Activated naive CD4-positive, alpha-beta T cell treated with anti-CD3 and anti-CD28 coated beads, Interleukin-2, amount 50 U/mL, for 72 hours (primary cell): Measurements from ENCODE around the gene GSDME. TPM values are rescaled to one million over a fixed set of nuclear protein-coding genes. Genes with fewer than 3 reads are reported as not detected.
A peak's percentile ranks its signal among the peaks of the same experiment; 100 is the strongest.
"Not testable (repeated sequence)": the region's sequence is repeated elsewhere in the genome, so short reads cannot be mapped to it uniquely, and the experiment has no call there.

ENCODE experiments used
- ATAC-seq, 2 donors: fragments of 150-1000 bp; cut with Tn5 transposase; 2 replicates each; pipeline ENCODE4 v1.10.0; 2021; ENCODE audit warnings: mild to moderate bottlenecking in 2 of 2, moderate library complexity in 2 of 2
- DNase-seq, 2 donors: peaks; one replicate each; pipeline ENCODE4 v3.0.0; 2021 to 2022; ENCODE audit warnings: low spot score in 2 of 2
- H3K27ac Mint-ChIP-seq, 2 donors: one replicate each; pipeline ENCODE4 v1.8.0; 2022; ENCODE audit warnings: mild to moderate bottlenecking in 2 of 2, mixed read lengths in 2 of 2
- H3K36me3 Mint-ChIP-seq, 2 donors: one replicate each; pipeline ENCODE4 v1.8.0; 2022; ENCODE audit warnings: mixed read lengths in 2 of 2
- H3K9me3 Mint-ChIP-seq, 2 donors: one replicate each; pipeline ENCODE4 v1.8.0; 2022; ENCODE audit warnings: mixed read lengths in 2 of 2
- total RNA-seq, 2 donors: library from RNA; stranded (reverse); gene quantifications; one replicate each; pipeline ENCODE4 v1.2.3, GENCODE V29; 2022

GSDME gene
- total RNA-seq, 2 donors from 2014 or later: 3.2 to 6.0 TPM

GRCh38 chr7:24755541-24756407 lies 1.5 kb downstream of the GSDME start:
- DNase-seq (peak in 1 of 2 donors; percentile 29), ATAC-seq (peak; percentile 83 to 88)
- Mint-ChIP-seq H3K27ac (peak overlapping the region; percentile 87 to 92), H3K9me3 (peaks cover 0 to 3% of the 10 kb centered on the region in 2 donors), H3K36me3 (peaks cover 4 to 5% of the 10 kb centered on the region in 2 donors)

GRCh38 chr7:24754906-24755506 lies 2.3 kb downstream of the GSDME start:
- peak overlapping the region; percentile 87 to 92 for H3K27ac Mint-ChIP-seq
- DNase-seq (no peak), ATAC-seq (no peak)
- H3K9me3 Mint-ChIP-seq: peaks cover 0 to 3% of the 10 kb centered on the region in 2 donors
- peaks cover 4 to 5% of the 10 kb centered on the region in 2 donors for H3K36me3 Mint-ChIP-seq

DNA sequence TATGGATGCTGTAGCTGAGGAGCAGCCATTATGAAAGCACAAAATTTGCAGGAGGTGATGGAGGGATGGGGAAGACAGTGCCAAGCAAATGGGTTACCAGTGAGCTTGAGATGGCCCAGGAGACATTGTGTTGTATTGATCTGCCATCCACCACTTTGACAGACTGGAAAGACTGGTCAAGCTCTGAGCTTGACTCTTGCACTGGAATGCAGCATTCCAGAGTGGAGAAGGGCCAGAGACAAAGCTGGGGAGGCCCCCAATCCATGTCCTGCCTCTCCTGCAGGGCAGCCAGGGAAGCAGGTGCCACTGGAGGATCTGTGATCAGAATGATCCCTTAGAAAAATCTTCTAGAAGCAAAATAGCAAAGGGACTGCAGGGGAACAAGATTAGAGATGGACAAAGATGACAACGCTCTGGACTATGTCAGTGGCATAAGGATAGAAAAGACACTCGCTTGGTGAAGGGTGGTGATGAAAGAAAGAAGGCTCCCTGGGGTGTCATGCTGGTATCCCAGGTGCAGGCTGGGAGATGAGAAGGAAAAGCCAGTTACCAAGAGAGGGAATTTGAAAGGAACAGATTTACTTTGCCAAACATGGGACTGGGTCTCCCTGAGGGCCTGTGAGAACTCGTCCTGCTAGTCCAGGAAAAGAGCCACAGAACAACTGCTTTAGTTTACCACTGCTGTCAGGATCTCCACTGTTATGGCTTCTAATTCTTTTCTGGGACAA lies 5.0 kb downstream of the GSDME start:
- H3K27ac Mint-ChIP-seq: no peak overlapping the region
- ATAC-seq (no peak), DNase-seq (no peak)
- peaks cover 0 to 4% of the 10 kb centered on the region in 2 donors for H3K36me3 Mint-ChIP-seq
- H3K9me3 Mint-ChIP-seq: peaks cover 0 to 3% of the 10 kb centered on the region in 2 donors

GRCh38 chr7:24751484-24751883 lies 5.8 kb downstream of the GSDME start:
- no peak for ATAC-seq
- no peak for DNase-seq

GRCh38 chr7:24750441-24751055 lies 6.7 kb downstream of the GSDME start:
- DNase-seq (no peak), ATAC-seq (no peak)
- Mint-ChIP-seq H3K36me3 (peaks cover 0 to 4% of the 10 kb centered on the region in 2 donors), H3K27ac (no peak overlapping the region), H3K9me3 (peaks cover 0 to 3% of the 10 kb centered on the region in 2 donors)

More at GRCh38 chr7:24751484-24751883, 5.8 kb downstream of the GSDME start:
- peaks cover 0 to 4% of the 10 kb centered on the region in 2 donors for H3K36me3 Mint-ChIP-seq
- H3K9me3 Mint-ChIP-seq: peaks cover 0 to 3% of the 10 kb centered on the region in 2 donors
- no peak overlapping the region for H3K27ac Mint-ChIP-seq

- DNase-seq (no peak), ATAC-seq (no peak)
- peaks cover 0 to 6% of the 10 kb centered on the region in 2 donors for H3K36me3 Mint-ChIP-seq
- H3K27ac Mint-ChIP-seq: no peak overlapping the region
- H3K9me3 Mint-ChIP-seq: no peaks in the 10 kb centered on the region
Observed at GRCh38 chr7:24748521-24748920, 8.7 kb downstream of the GSDME start.

GRCh38 chr7:24745355-24745754 lies 11.9 kb downstream of the GSDME start:
- DNase-seq (no peak), ATAC-seq (no peak)
- H3K27ac Mint-ChIP-seq: no peak overlapping the region
- H3K36me3 Mint-ChIP-seq: peaks cover 0 to 6% of the 10 kb centered on the region in 2 donors
- no peaks in the 10 kb centered on the region for H3K9me3 Mint-ChIP-seq

- ATAC-seq: no peak
- Mint-ChIP-seq H3K27ac (peak overlapping the region in 1 of 2 donors; percentile 13), H3K9me3 (peaks cover 0 to 5% of the 10 kb centered on the region in 2 donors), H3K36me3 (peaks cover 6 to 9% of the 10 kb centered on the region in 2 donors)
- no peak for DNase-seq
Observed at GRCh38 chr7:24743471-24743870, 13.8 kb downstream of the GSDME start.

GRCh38 chr7:24742506-24743162 lies 14.6 kb downstream of the GSDME start:
- H3K27ac Mint-ChIP-seq: no peak overlapping the region
- no peak for ATAC-seq
- peaks cover 0 to 8% of the 10 kb centered on the region in 2 donors for H3K9me3 Mint-ChIP-seq

DNA sequence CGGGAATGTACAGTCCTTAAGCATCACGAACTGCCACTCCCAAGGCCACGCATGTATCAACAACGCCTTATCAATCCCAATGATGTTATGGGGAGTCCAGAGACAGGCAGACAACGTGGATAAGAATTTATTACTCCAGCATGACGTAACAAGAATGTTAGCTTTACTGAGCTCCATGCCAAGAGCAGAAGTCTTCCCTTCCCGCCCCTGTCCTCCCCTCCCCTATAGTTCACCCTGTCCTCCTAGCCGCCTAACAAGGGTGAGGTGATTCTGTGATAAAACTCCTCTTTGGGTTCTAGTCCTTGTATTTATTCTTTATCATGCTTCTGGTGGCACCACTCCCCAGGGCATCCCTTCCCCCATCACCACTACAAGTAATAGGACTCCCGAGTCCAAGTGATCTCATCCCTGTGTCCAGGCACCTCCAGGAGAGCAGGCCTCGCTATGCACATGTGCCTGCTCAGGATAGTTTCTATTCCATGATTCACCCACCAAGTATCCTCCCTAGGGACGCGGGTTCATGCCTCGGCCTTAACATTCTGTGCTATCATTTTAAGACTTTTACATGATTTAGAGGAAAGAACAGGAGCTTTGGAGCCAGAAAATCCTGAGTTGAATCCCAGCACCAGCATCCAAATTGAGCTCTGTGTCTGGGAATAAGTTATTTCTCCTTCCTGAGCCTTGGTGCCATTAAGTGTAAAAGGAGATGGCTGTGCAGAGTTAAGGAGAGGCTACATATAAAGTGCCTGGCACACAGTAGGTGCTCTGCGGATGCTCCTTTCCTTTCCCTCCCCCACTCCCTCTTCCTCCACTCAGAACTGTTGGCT lies 15.4 kb downstream of the GSDME start:
- no peak for DNase-seq
- Mint-ChIP-seq H3K9me3 (peaks cover 6 to 8% of the 10 kb centered on the region in 2 donors), H3K27ac (no peak overlapping the region), H3K36me3 (peaks cover 6 to 16% of the 10 kb centered on the region in 2 donors)
- no peak for ATAC-seq

More at GRCh38 chr7:24742506-24743162, 14.6 kb downstream of the GSDME start:
- no peak for DNase-seq
- H3K36me3 Mint-ChIP-seq: peaks cover 6 to 16% of the 10 kb centered on the region in 2 donors

GRCh38 chr7:24740871-24741270 lies 16.4 kb downstream of the GSDME start:
- Mint-ChIP-seq H3K27ac (no peak overlapping the region), H3K9me3 (peaks cover 8 to 13% of the 10 kb centered on the region in 2 donors), H3K36me3 (peaks cover 6 to 16% of the 10 kb centered on the region in 2 donors)
- DNase-seq: no peak
- no peak for ATAC-seq

DNA sequence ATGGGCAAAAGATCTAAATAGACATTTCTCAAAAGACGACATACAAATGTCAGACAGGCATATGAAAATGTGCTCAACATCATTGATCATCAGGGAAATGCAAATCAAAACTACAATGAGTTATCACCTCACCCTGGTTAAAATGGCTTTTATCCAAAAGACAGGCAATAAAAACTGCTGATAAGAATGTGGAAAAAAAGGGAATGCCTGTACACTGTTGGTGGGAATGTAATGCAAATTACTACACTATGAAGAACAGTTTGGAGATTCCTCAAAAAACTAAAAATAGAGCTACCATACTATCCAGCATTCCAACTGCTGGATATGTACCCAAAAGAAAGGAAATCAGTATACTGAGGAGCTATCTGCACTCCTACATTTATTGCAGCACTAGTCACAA lies 18.0 kb downstream of the GSDME start:
- Mint-ChIP-seq H3K9me3 (peaks cover 15% of the 10 kb centered on the region in 2 donors), H3K36me3 (peaks cover 11 to 23% of the 10 kb centered on the region in 2 donors), H3K27ac (no peak overlapping the region)
- DNase-seq (no peak), ATAC-seq (no peak)

- Mint-ChIP-seq H3K9me3 (peaks cover 15% of the 10 kb centered on the region in 2 donors), H3K36me3 (peaks cover 17 to 27% of the 10 kb centered on the region in 2 donors), H3K27ac (no peak overlapping the region)
- no peak for DNase-seq
- no peak for ATAC-seq
Observed at GRCh38 chr7:24738577-24738976, 18.7 kb downstream of the GSDME start.

DNA sequence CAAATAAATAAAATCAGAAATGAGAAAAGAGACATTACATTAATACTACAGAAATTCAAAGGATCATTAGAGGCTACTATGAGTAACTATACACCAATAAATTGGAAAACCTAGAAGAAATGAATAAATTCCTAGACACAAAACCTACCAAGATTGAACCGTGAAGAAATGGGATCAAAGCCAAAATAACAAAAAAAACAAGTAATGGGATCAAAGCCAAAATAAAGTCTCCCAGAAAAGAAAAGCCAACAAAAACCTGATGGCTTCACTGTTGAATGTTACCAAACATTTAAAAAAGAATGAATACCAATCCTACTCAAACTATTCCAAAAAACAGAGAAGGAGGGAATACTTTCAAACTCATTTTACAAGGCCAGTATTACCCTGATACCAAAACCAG lies 20.0 kb downstream of the GSDME start:
- Mint-ChIP-seq H3K36me3 (peaks cover 17 to 27% of the 10 kb centered on the region in 2 donors), H3K9me3 (peaks cover 15% of the 10 kb centered on the region in 2 donors), H3K27ac (no peak overlapping the region)
- ATAC-seq (no peak), DNase-seq (no peak)

DNA sequence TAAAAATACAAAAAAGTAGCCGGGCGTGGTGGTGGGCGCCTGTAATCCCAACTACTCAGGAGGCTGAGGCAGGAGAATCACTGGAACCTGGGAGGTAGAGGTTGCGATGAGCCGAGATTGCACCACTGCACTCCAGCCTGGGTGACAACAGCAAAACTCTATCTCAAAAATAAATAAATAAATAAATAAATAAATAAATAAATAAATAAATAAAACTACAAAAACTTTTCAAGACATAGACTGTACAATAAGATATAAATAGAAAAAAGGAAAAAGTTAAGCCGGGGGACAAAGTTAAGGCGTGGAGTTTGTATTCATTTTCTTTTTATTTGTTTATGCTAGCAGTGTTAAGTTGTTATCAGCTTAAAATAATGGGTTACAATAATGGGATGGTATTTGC lies 21.7 kb downstream of the GSDME start:
- DNase-seq: not testable (repeated sequence)

More for the DNA sequence above, 21.7 kb downstream of the GSDME start:
- ATAC-seq, H3K27ac Mint-ChIP-seq: not testable (repeated sequence)
- H3K36me3 Mint-ChIP-seq: peaks cover 17 to 27% of the 10 kb centered on the region in 2 donors
- peaks cover 15% of the 10 kb centered on the region in 2 donors for H3K9me3 Mint-ChIP-seq
